ENCODE data around the gene CNTN4. TPM values are rescaled to one million over a fixed set of nuclear protein-coding genes. Genes with fewer than 3 reads are reported as not detected.

The CNTN4 gene
- total RNA-seq, 1 donor from 2014 or later: 0.52 TPM

- no peak for DNase-seq (ENCODE audit: low spot score)
- Mint-ChIP-seq H3K27ac (ENCODE audit: unreplicated experiment) (no peak overlapping the region), H3K4me1 (ENCODE audit: low read depth) (no peaks in the 10 kb centered on the region), H3K9me3 (ENCODE audit: low read depth) (no peaks in the 10 kb centered on the region), H3K4me3 (ENCODE audit: unreplicated experiment) (no peak overlapping the region), H3K36me3 (ENCODE audit: low read depth) (no peaks in the 10 kb centered on the region), H3K27me3 (ENCODE audit: low read depth) (no peaks in the 10 kb centered on the region)
- peak; percentile 49 for TF ChIP-seq CTCF (IDR thresholded peaks at IDR 0.05)
Observed at GRCh38 chr3:2166552-2166951, 67.9 kb downstream of the CNTN4 start.

GRCh38 chr3:2172561-2173171 lies 74.0 kb downstream of the CNTN4 start:
- Mint-ChIP-seq H3K27me3 (ENCODE audit: low read depth) (no peaks in the 10 kb centered on the region), H3K9me3 (ENCODE audit: low read depth) (peaks cover 17% of the 10 kb centered on the region), H3K4me1 (ENCODE audit: low read depth) (peaks cover 4% of the 10 kb centered on the region), H3K27ac (ENCODE audit: unreplicated experiment) (no peak overlapping the region), H3K4me3 (ENCODE audit: unreplicated experiment) (no peak overlapping the region), H3K36me3 (ENCODE audit: low read depth) (no peaks in the 10 kb centered on the region)
- no peak for DNase-seq (ENCODE audit: low spot score)
- TF ChIP-seq CTCF (IDR thresholded peaks at IDR 0.05): no peak

GRCh38 chr3:2180634-2181033 lies 82.0 kb downstream of the CNTN4 start:
- no peak overlapping the region for H3K4me3 Mint-ChIP-seq (ENCODE audit: unreplicated experiment)
- no peak for DNase-seq (ENCODE audit: low spot score)
- H3K36me3 Mint-ChIP-seq (ENCODE audit: low read depth): no peaks in the 10 kb centered on the region
- TF ChIP-seq CTCF (IDR thresholded peaks at IDR 0.05): no peak
- peaks cover 4% of the 10 kb centered on the region for H3K4me1 Mint-ChIP-seq (ENCODE audit: low read depth)
- no peak overlapping the region for H3K27ac Mint-ChIP-seq (ENCODE audit: unreplicated experiment)
- H3K9me3 Mint-ChIP-seq (ENCODE audit: low read depth): no peaks in the 10 kb centered on the region
- H3K27me3 Mint-ChIP-seq (ENCODE audit: low read depth): no peaks in the 10 kb centered on the region

GRCh38 chr3:2198776-2199279 lies 100.2 kb downstream of the CNTN4 start:
- no peaks in the 10 kb centered on the region for H3K36me3 Mint-ChIP-seq (ENCODE audit: low read depth)
- TF ChIP-seq CTCF (IDR thresholded peaks at IDR 0.05): no peak
- no peak for DNase-seq (ENCODE audit: low spot score)
- no peak overlapping the region for H3K27ac Mint-ChIP-seq (ENCODE audit: unreplicated experiment)
- no peak overlapping the region for H3K4me3 Mint-ChIP-seq (ENCODE audit: unreplicated experiment)
- H3K9me3 Mint-ChIP-seq (ENCODE audit: low read depth): peaks cover 5% of the 10 kb centered on the region
- H3K4me1 Mint-ChIP-seq (ENCODE audit: low read depth): no peaks in the 10 kb centered on the region
- H3K27me3 Mint-ChIP-seq (ENCODE audit: low read depth): no peaks in the 10 kb centered on the region

GRCh38 chr3:2204054-2204453 lies 105.4 kb downstream of the CNTN4 start:
- no peaks in the 10 kb centered on the region for H3K27me3 Mint-ChIP-seq (ENCODE audit: low read depth)

More at GRCh38 chr3:2204054-2204453, 105.4 kb downstream of the CNTN4 start:
- no peaks in the 10 kb centered on the region for H3K4me1 Mint-ChIP-seq (ENCODE audit: low read depth)
- TF ChIP-seq CTCF (IDR thresholded peaks at IDR 0.05): no peak
- no peak overlapping the region for H3K4me3 Mint-ChIP-seq (ENCODE audit: unreplicated experiment)
- no peaks in the 10 kb centered on the region for H3K9me3 Mint-ChIP-seq (ENCODE audit: low read depth)
- DNase-seq (ENCODE audit: low spot score): no peak
- no peaks in the 10 kb centered on the region for H3K36me3 Mint-ChIP-seq (ENCODE audit: low read depth)
- H3K27ac Mint-ChIP-seq (ENCODE audit: unreplicated experiment): no peak overlapping the region

All from chondrocyte (in vitro differentiated cells).